GM18508 (cell line): ENCODE data around the gene PARD3.

Experiments
- ATAC-seq: cut with Tn5 transposase; IDR thresholded peaks from one replicate; pipeline ENCODE4 v1.9.1; 2021; ENCODE audit warnings: moderate number of reproducible peaks; ENCODE audit not compliant: insufficient read depth, unreplicated experiment

Gene PARD3

GRCh38 chr10:34256216-34256615, 558.9 kb downstream of the PARD3 start:
- no peak for ATAC-seq

DNA sequence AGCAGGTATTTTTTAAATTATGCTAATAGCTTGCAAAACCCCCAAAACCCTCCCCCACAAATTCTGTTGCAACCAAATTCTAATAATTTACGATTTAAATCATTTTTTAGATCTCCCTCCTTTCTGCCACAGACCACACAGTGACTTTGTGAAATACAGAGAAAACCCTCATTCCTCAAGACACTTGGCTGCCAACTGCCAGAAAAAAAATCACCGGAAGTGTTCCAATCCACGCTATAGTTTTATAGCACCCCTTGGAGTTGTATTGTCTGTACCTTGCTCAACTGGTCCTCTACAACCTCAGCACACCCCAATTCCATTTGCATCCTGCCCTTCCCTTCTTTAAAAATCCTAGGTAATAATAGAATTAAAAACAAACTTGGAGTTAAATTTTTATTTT, 560.1 kb downstream of the PARD3 start:
- no peak for ATAC-seq

DNA sequence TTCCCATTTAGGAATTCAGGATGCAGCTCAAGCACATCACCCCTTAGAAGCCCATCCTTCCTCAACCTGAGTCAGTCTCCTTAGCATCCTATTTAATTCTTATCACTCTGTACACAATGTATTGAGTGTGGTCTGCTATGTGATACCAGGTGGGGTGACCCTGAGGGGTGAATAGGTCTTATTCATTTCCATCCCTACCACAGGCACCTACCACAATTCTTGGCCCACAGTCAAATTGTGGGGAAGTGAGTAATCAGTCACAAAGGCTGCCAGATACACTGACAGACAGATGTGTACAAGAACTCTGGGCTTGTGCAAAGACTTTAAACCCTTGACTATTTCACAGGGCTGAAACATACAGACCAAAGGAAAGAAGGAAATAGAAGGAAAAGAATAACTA, 560.5 kb downstream of the PARD3 start:
- ATAC-seq: peak; percentile 92

DNA sequence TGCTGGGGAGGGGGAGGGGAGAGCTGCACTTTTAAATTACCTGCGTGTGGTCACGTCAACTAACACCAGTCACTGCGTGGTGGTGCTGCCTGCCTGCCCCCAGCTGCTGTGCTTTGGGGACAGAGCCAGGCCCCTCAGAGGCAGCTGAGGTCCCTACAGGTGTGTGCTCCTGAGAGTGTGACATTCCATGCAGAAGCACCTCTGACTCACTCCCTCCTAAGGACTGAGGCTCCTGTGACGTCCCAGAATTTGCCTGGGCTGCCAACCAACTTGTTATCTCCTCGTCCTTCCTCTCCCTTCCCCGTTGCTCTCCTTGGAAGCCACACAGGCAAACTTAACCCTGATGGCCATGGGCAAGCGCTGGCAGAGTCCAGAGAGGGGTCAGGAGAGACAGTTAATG, 563.0 kb downstream of the PARD3 start:
- no peak for ATAC-seq

GRCh38 chr10:34251177-34251576, 563.9 kb downstream of the PARD3 start:
- no peak for ATAC-seq

GRCh38 chr10:34250722-34251121, 564.4 kb downstream of the PARD3 start:
- ATAC-seq: no peak

DNA sequence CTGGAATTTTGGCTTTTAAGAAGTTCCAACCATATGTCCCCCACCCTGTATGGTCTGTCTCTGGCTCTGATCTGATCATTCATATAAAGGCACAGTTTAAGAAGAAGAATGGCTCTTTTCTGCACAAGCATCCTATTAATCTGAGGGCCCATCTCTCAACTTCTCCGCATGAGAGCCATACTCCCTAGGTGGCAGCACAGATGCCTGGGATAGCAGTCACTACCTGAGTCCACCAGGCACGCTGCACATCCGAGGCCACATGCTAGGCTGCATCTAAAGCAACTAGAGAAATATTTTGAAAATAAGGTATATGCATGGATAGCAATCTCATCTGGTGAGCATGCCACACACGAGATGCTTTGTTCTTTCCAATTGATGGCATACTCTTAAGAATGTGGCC, 565.5 kb downstream of the PARD3 start:
- ATAC-seq: no peak

DNA sequence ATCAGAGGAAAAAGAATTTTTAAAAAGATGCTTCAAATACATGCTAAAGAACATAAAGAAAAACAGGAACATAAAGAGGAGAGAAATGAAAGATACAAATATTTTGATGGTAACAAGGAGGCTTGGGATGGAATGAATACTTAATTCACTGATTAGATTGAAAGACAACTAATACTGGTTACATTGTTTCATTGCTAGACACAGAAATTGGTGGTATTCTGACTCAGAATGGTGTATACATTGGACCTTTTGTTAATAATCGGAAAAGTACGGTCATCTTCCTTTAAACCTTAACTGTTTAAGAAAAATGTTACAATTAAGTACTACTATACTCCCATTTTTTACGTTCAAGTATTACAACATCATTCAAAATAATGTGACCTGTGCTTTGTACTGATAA, 567.5 kb downstream of the PARD3 start:
- ATAC-seq: no peak

GRCh38 chr10:34244756-34245484, 570.2 kb downstream of the PARD3 start:
- ATAC-seq: no peak

DNA sequence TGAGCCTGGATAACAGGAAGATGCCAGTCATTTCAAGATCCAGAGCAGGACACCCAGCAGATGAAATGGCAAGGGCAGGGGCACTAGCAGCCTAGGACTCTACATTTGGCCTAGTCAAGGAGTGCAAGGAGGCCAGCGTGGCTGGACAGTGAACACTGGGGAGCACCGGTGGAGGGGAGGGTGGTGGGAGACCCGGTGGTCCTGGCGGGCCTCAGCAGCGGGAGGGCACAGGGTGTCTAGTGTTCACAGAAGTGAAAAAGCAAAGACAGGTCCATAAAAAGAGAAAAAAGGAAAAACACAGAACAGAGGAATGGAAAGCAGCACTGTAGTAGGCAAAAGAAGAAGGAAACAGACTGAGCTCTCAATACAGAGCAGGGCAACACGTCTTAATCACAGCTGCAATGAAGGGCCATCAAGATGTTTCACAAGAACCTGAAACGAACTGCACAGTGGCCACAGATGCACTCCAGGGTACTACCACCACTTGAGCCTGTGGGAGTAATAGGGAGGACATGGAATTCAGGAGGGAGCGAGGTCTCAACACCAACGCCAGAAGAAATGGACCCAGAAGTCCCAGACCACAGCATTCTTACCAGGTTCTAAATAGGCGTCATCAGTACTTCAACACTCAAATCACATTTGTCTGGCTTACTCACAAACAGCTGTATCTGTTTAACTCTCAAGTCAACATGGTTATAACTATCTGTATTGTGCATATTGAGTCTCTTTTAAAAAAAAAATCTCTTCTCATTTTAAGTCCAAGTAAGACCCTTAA, 573.7 kb downstream of the PARD3 start:
- no peak for ATAC-seq

DNA sequence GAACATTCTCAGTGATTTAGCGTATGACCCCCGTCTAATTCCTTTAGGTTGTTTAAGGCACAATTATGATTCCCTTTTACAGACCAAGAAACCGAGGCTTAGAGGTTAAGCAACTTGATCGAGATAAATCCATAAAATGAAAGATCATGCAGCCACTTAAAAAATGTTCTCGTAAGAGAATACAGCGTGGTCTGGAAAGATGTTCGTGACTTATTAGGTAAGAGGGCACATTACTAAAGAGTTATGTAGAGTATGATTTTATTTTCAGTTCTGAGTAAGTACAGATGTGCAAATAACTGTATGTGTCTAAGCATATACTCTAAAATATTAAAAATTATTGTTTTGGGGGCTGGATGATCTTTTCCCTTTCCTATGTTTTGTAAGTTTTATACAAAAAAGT, 575.1 kb downstream of the PARD3 start:
- ATAC-seq: no peak

DNA sequence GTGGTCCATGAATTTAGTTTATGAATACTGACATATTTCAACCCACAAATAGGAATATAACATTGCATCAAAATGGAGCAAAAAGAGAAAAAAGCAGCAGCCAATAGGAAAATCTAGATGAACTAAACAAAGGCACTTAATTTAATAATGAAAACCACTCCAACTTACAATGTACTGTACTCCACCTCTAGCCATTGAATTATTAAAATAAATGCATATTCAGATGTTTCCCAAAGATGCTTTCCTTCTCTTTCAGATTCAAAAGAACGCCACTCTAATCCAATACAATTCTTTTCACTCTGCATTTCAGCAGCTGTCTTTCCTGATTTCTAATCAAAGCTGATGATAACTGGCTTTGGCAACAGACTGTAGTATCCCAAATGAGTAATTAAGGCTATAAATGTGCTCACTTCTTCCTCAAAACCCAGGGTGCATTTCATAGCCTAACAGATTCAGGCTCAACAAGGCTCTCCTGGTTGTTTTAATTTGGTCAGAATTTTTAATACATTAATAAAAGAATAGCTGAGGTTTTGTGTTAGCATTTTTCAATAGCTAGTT, 577.1 kb downstream of the PARD3 start:
- no peak for ATAC-seq

DNA sequence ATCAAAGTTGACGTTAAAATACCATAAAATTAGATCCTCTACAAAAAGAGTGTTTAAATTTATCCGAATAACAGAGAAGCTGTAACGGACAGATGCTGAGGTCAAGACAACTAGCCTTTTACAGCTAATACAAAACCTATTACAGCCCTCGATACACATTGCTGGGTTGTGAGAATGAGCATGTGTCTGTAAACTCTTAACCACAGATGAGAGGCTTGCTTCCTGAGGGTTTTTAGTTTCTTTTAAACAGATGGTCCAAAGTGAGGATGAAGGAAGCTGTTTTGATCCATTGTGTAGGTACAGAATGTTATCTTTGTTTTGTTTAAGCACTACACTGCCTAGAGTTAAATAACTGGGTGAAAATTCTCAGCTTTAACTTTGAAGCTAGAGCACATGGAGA, 578.2 kb downstream of the PARD3 start:
- no peak for ATAC-seq

GRCh38 chr10:34235164-34235832, 579.8 kb downstream of the PARD3 start:
- ATAC-seq: no peak

DNA sequence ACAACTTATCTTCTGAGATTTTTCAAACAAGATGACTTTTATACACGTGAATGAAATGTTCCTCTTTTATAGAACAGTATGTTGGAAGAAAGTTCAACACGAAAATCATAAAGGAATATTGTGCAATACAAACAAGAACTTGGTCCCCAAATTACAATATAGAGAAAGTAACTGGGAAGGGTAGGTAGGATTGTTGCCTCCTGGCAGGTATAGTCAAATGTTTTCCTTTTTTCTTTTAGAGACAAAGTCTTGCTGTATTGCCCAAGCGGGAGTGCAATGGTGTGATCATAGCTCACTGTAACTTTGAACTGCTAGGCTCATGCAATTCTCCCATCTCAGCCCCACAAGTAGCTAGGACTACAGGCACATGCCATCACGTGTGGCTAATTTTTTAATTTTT, 582.6 kb downstream of the PARD3 start:
- ATAC-seq: no peak

DNA sequence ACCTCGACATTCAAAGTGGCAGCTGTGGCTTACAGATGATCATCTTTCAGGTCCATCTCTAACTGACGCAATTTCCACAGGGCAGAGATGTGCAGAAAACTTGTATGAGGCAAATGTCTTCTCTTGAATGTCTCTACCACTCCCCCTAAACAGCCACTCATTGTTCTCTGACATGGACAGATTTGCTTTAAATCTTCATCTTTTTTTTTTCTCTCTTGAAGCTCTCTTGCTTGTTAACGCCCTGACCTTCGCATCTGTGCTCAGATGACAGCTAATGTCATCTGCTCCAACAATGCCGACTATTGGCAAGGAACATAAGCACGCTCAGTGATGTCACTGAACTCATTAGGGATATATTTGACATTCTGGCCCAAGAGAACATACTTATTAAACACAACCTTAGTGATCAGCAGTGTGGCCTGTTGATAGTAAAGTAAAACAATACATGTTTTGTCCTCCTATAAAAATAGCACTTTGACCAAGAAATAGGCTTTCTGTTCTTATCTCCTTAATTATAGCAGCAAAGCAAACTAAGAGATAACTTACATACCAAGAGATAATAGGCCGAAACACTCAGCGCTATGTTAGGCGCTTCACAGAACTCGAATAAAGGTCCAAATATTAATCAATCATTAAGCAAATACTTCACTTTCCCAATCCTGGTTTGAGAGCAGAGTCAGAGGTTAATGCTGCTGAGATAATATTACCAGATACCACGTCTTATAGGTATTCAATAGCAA, 583.5 kb downstream of the PARD3 start:
- ATAC-seq: no peak

- no peak for ATAC-seq
Observed at GRCh38 chr10:34229917-34230316, 585.2 kb downstream of the PARD3 start.

GRCh38 chr10:34228066-34228465, 587.0 kb downstream of the PARD3 start:
- no peak for ATAC-seq

DNA sequence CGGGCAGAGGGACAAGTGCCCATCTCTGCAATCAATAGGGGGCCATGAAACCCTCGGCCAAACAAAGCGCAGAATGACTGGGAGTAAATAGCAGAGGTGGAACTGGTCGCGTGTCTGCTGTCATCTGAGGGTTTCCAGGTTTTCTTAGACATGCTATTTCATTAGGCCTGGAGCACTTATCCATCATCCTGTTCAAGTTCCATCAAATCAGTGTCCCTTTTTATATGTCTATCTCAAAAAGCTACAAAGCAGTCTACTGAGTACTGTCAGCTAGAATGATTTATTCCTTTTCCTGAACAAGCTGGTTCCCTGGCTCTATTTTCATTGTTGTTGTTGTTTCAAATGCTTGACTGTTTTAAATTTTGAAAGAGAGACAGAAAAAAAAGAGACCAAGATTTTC, 590.5 kb downstream of the PARD3 start:
- no peak for ATAC-seq

DNA sequence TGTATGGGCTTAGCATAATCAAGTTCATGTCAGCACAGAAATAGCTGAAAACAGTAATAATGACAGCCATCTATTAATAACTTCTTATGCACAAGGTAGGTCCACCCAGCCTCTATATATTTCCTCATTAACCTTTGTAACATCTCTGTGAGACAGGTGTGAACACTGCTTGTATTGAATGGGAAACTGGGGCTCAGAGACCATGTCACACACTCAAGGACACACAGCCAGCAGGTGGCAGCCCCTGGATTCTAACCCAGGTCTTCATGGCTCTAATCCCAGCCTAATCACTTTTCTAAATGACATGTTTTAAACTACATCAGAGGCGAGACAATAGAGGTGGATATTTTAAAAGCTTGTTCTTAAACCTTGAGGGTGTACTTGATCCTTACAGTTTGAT, 591.4 kb downstream of the PARD3 start:
- no peak for ATAC-seq
